ENCODE measurements around the gene LIG3. TPM values are rescaled to one million over a fixed set of nuclear protein-coding genes. Genes with fewer than 3 reads are reported as not detected.
"Not testable (repeated sequence)": the region's sequence is repeated elsewhere in the genome, so short reads cannot be mapped to it uniquely, and the experiment has no call there.

Gene LIG3
- total and polyA plus RNA-seq, 2 donors: 16.2 to 28.4 TPM

- Histone ChIP-seq H3K4me3 (ENCODE audit: low read depth, low read length) (no peak overlapping the region), H3K27ac (ENCODE audit: low read depth) (no peak overlapping the region), H3K4me1 (ENCODE audit: insufficient read depth) (no peaks in the 10 kb centered on the region), H3K36me3 (ENCODE audit: insufficient read depth) (no peaks in the 10 kb centered on the region)
- no peak for DNase-seq (ENCODE audit: extremely low spot score)
- WGBS: 95% methylated on average over 3 of the region's 3 CpGs
These were observed 58.1 kb downstream of the LIG3 start for GRCh38 chr17:35038453-35038852.

DNA sequence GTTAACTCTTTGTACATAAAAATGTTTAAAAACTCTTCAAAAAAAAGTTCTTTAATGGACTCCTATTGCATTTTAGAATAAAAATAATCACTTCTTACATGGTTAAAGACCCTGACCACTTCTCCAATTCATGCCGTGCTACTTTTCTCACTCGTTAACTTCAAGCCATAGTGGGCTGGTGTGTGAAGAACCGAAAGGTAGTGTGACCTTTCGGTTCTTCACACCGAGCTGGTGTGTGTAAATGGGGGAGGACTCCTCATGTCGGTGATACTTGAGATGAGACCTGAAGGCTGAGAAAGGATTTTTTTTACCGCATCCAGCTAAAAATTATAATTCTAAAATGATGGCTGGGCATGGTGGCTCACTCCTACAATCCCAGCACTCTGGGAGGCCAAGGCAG is 61.1 kb downstream of the LIG3 start:
- WGBS: 96% methylated on average over 7 of the region's 7 CpGs
- Histone ChIP-seq H3K27ac (ENCODE audit: low read depth) (no peak overlapping the region), H3K4me3 (ENCODE audit: low read depth, low read length) (no peak overlapping the region), H3K4me1 (ENCODE audit: insufficient read depth) (no peaks in the 10 kb centered on the region), H3K36me3 (ENCODE audit: insufficient read depth) (no peaks in the 10 kb centered on the region)
- no peak for DNase-seq (ENCODE audit: extremely low spot score)

GRCh38 chr17:35044181-35044580 is 63.9 kb downstream of the LIG3 start:
- WGBS: 96% methylated on average over 8 of the region's 8 CpGs

GRCh38 chr17:35045458-35045979 is 65.2 kb downstream of the LIG3 start:
- WGBS: 96% methylated on average over 13 of the region's 13 CpGs
- H3K4me1 ChIP-seq (ENCODE audit: insufficient read depth); DNase-seq (ENCODE audit: extremely low spot score); H3K36me3 ChIP-seq (ENCODE audit: insufficient read depth); H3K27ac ChIP-seq (ENCODE audit: low read depth); H3K4me3 ChIP-seq (ENCODE audit: low read depth, low read length): not testable (repeated sequence)

More at GRCh38 chr17:35044181-35044580, 63.9 kb downstream of the LIG3 start:
- Histone ChIP-seq H3K4me1 (ENCODE audit: insufficient read depth) (no peaks in the 10 kb centered on the region), H3K27ac (ENCODE audit: low read depth) (no peak overlapping the region), H3K4me3 (ENCODE audit: low read depth, low read length) (no peak overlapping the region), H3K36me3 (ENCODE audit: insufficient read depth) (no peaks in the 10 kb centered on the region)
- no peak for DNase-seq (ENCODE audit: extremely low spot score)

DNA sequence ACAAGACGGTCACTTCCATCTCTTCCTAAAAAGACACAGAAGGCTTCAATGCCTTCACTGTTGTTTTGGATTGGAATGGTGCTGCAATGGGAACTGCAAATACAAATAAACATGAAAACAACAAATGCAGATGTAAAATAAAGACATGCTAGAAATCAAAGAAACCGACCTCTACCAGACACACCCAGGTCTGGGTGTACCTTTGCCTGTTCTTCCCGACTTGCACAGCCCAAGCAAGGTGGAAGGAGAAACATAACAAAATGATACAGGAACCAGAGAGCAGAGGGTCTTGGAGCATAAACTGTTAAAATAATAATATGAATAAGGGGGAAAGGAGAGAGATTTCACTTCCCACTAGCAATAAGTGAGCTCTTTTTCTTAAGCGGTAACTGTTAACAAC is 65.9 kb downstream of the LIG3 start:
- no peak overlapping the region for H3K27ac ChIP-seq (ENCODE audit: low read depth)
- 83% methylated on average over 4 of the region's 4 CpGs for WGBS

DNA sequence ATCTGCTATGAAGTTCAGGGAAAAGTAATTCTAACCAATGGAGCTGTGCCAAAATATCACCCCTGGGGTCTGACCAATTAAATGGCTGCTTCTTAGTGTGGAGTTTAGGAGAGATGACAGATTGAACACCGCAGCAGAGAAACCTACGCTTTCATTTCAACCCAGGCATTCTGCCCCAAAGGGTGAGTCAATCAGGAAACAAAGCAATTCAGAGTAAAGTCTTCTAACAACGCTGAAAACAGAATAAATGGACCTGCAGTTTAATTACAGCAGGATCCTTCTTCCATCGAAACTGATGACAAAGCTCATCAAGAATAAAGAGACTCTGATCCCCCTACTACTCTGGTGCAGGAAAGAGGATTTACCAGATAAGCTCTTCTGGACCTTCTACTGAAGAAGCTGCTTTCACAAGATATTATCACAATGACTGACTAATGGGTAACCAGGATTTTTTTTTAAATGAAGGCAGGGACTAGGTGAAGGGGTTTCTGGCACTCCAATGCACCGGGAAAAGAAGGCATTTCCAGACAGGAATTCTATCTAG is 66.5 kb downstream of the LIG3 start:
- no peak for DNase-seq (ENCODE audit: extremely low spot score)
- H3K4me3 ChIP-seq (ENCODE audit: low read depth, low read length): no peak overlapping the region
- H3K4me1 ChIP-seq (ENCODE audit: insufficient read depth): no peaks in the 10 kb centered on the region
- WGBS: 65% methylated on average over 5 of the region's 5 CpGs
- no peak overlapping the region for H3K27ac ChIP-seq (ENCODE audit: low read depth)
- no peaks in the 10 kb centered on the region for H3K36me3 ChIP-seq (ENCODE audit: insufficient read depth)

More for the DNA sequence above, 65.9 kb downstream of the LIG3 start:
- Histone ChIP-seq H3K36me3 (ENCODE audit: insufficient read depth) (no peaks in the 10 kb centered on the region), H3K4me1 (ENCODE audit: insufficient read depth) (no peaks in the 10 kb centered on the region), H3K4me3 (ENCODE audit: low read depth, low read length) (no peak overlapping the region)
- no peak for DNase-seq (ENCODE audit: extremely low spot score)

- Histone ChIP-seq H3K36me3 (ENCODE audit: insufficient read depth) (no peaks in the 10 kb centered on the region), H3K4me3 (ENCODE audit: low read depth, low read length) (no peak overlapping the region), H3K27ac (ENCODE audit: low read depth) (no peak overlapping the region), H3K4me1 (ENCODE audit: insufficient read depth) (no peaks in the 10 kb centered on the region)
- WGBS: 79% methylated on average over 3 of the region's 3 CpGs
- no peak for DNase-seq (ENCODE audit: extremely low spot score)
These were observed 68.5 kb downstream of the LIG3 start for GRCh38 chr17:35048685-35049379.

GRCh38 chr17:35050170-35050569 is 69.9 kb downstream of the LIG3 start:
- H3K27ac ChIP-seq (ENCODE audit: low read depth): no peak overlapping the region
- no peaks in the 10 kb centered on the region for H3K36me3 ChIP-seq (ENCODE audit: insufficient read depth)
- H3K4me1 ChIP-seq (ENCODE audit: insufficient read depth): no peaks in the 10 kb centered on the region
- no peak for DNase-seq (ENCODE audit: extremely low spot score)
- 96% methylated on average over 2 of the region's 2 CpGs for WGBS
- H3K4me3 ChIP-seq (ENCODE audit: low read depth, low read length): no peak overlapping the region

- Histone ChIP-seq H3K36me3 (ENCODE audit: insufficient read depth) (no peaks in the 10 kb centered on the region), H3K27ac (ENCODE audit: low read depth) (peak overlapping the region; percentile 38), H3K4me3 (ENCODE audit: low read depth, low read length) (no peak overlapping the region), H3K4me1 (ENCODE audit: insufficient read depth) (no peaks in the 10 kb centered on the region)
- WGBS: 19% methylated on average over 2 of the region's 2 CpGs
- no peak for DNase-seq (ENCODE audit: extremely low spot score)
These were observed 70.9 kb downstream of the LIG3 start for GRCh38 chr17:35051183-35051578.

DNA sequence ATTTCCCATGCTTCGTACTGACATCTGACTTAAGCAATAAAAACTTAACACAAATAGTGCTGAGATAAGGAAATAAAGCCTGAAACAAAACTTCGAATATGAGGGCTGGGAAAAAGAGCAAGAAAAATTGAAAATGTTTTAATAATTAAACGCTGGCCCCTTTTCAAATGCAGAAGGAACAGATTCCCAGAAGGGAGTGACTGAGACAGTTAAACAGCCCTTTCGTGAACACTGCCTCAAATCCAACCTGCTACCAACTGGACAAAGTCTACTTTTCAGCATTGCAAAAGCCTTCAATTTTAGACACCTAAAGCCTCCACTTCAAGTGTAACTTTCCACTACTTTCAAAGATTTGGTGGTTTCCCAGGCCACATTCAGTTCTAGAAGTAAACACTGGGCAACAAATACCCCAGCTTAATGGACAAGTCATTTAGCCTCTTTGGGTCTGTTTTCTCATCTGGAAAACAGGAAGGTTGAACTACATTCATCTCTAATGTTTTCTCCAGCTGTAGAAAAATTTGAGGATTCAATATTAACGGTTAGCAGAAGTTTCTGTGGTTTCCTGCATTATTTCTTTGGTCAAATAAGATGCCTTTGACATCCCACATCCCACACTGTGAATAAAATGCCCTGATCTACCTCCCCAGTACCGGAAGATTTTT is 71.4 kb downstream of the LIG3 start:
- DNase-seq (ENCODE audit: extremely low spot score): no peak
- Histone ChIP-seq H3K4me3 (ENCODE audit: low read depth, low read length) (no peak overlapping the region), H3K27ac (ENCODE audit: low read depth) (no peak overlapping the region), H3K36me3 (ENCODE audit: insufficient read depth) (no peaks in the 10 kb centered on the region), H3K4me1 (ENCODE audit: insufficient read depth) (no peaks in the 10 kb centered on the region)
- 38% methylated on average over 6 of the region's 6 CpGs for WGBS

GRCh38 chr17:35052241-35052610 is 71.9 kb downstream of the LIG3 start:
- Histone ChIP-seq H3K36me3 (ENCODE audit: insufficient read depth) (peaks cover under 1% of the 10 kb centered on the region), H3K4me3 (ENCODE audit: low read depth, low read length) (no peak overlapping the region), H3K27ac (ENCODE audit: low read depth) (peak overlapping the region; percentile 50), H3K4me1 (ENCODE audit: insufficient read depth) (no peaks in the 10 kb centered on the region)
- DNase-seq (ENCODE audit: extremely low spot score): no peak

DNA sequence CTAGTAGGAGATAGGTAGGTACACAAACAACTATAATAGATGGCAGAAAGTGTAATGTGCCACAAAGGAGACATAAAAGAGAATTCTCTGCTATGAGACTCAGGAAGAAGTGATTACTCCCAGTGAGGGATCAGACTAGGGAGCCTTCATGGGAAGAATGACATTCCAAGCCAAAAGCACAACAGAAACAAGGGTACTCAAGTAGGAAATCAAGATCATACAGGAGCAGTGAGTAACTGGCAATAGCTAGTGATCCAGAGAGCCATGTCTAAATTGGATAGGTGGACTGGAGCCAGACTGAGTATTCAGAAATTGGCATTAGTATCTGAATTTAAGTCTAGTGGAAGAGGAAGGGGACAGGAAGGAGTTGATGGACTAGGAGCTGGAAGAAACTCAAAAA is 72.5 kb downstream of the LIG3 start:
- no peaks in the 10 kb centered on the region for H3K4me1 ChIP-seq (ENCODE audit: insufficient read depth)
- no peak overlapping the region for H3K4me3 ChIP-seq (ENCODE audit: low read depth, low read length)
- H3K27ac ChIP-seq (ENCODE audit: low read depth): no peak overlapping the region
- DNase-seq (ENCODE audit: extremely low spot score): no peak
- peaks cover 2% of the 10 kb centered on the region for H3K36me3 ChIP-seq (ENCODE audit: insufficient read depth)

DNA sequence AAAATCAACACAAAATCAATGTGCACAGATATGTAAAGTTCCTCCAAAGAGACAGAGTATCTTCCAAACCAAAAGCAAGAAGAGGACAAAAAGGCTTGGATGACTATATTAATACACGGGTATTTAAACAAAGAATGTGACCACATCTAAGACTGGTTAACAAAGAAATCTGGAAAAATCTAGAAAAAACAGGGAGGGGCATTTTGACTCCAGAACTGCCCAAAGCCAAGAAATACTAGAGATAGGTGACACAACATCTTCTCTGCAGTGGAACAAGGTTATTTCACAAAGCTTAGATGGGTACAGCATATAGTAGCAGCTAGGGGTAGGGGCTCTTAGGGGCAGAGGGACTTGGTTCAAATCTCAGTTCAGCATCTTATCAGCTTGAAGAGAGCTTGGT is 72.9 kb downstream of the LIG3 start:
- no peak for DNase-seq (ENCODE audit: extremely low spot score)

GRCh38 chr17:35056013-35056412 is 75.7 kb downstream of the LIG3 start:
- Histone ChIP-seq H3K36me3 (ENCODE audit: insufficient read depth) (peaks cover 2% of the 10 kb centered on the region), H3K4me1 (ENCODE audit: insufficient read depth) (no peaks in the 10 kb centered on the region), H3K4me3 (ENCODE audit: low read depth, low read length) (no peak overlapping the region), H3K27ac (ENCODE audit: low read depth) (no peak overlapping the region)
- no peak for DNase-seq (ENCODE audit: extremely low spot score)
- WGBS: 87% methylated on average over 3 of the region's 3 CpGs

More for the DNA sequence above, 72.9 kb downstream of the LIG3 start:
- H3K4me3 ChIP-seq (ENCODE audit: low read depth, low read length): no peak overlapping the region
- peaks cover 2% of the 10 kb centered on the region for H3K36me3 ChIP-seq (ENCODE audit: insufficient read depth)
- WGBS: 90% methylated on average over 1 of the region's 1 CpG
- no peaks in the 10 kb centered on the region for H3K4me1 ChIP-seq (ENCODE audit: insufficient read depth)
- no peak overlapping the region for H3K27ac ChIP-seq (ENCODE audit: low read depth)

All from urinary bladder (tissue), 4 donors.